Adrenal gland (tissue), 5 donors: ENCODE measurements around the gene APOL1.

Source experiments
- CTCF ChIP-seq, 6 experiments: fragments of 450-650 bp in 4 of 6; fragments of 200-600 bp in 2 of 6; sonication (generic) in 1 of 6; IDR thresholded peaks; 1 replicate in 5 of 6; 2 replicates in 1 of 6; pipeline versions ENCODE4 v1.5.1 to v1.8.0; 2016 to 2021; ENCODE audit warnings: antibody characterized with exemption in 6 of 6, mild to moderate bottlenecking in 2 of 6, moderate library complexity in 1 of 6
- POLR2A ChIP-seq, 2 donors: fragments of 450-650 bp; IDR thresholded peaks; one replicate each; pipeline ENCODE4 v1.6.1; 2017; ENCODE audit warnings: antibody characterized with exemption in 2 of 2, mild to moderate bottlenecking in 2 of 2, moderate library complexity in 1 of 2
- donor health status: DM: no; HTN: no; CAD: no.

GRCh38 chr22:36277482-36278291, 24.8 kb downstream of the APOL1 start:
- TF ChIP-seq CTCF (IDR thresholded peaks at IDR 0.05) (peak; percentile 57 to 76 (median 66)), POLR2A (IDR thresholded peaks at IDR 0.05) (no peak)
